NCI-H345 (cell line): ENCODE data around the gene ALKBH6.

Experiments
- DNase-seq: peaks from one replicate; lab custom pipeline; 2025; lab: John Stamatoyannopoulos, UW

ALKBH6 gene

GRCh38 chr19:36030264-36031148 lies 16.5 kb upstream of the ALKBH6 start:
- no peak for DNase-seq

- no peak for DNase-seq
Observed at GRCh38 chr19:36028313-36029041, 14.5 kb upstream of the ALKBH6 start.

- no peak for DNase-seq
Observed at GRCh38 chr19:36027696-36028095, 13.7 kb upstream of the ALKBH6 start.

- DNase-seq: no peak
Observed at GRCh38 chr19:36026091-36026876, 12.3 kb upstream of the ALKBH6 start.

- no peak for DNase-seq
Observed at GRCh38 chr19:36025541-36025940, 11.5 kb upstream of the ALKBH6 start.

- no peak for DNase-seq
Observed at GRCh38 chr19:36023432-36023831, 9.4 kb upstream of the ALKBH6 start.

GRCh38 chr19:36019061-36019670 lies 5.2 kb upstream of the ALKBH6 start:
- DNase-seq: no peak

- no peak for DNase-seq
Observed at GRCh38 chr19:36013280-36014011, 567 bp downstream of the ALKBH6 start.

- no peak for DNase-seq
Observed at GRCh38 chr19:36010402-36010801, 3.6 kb downstream of the ALKBH6 start.

GRCh38 chr19:36009633-36010379 lies 4.2 kb downstream of the ALKBH6 start:
- DNase-seq: no peak

GRCh38 chr19:36009220-36009619 lies 4.8 kb downstream of the ALKBH6 start:
- peak; percentile 75 for DNase-seq

GRCh38 chr19:36008336-36008978 lies 5.6 kb downstream of the ALKBH6 start, which contains the start of gene SYNE4:
Gene SYNE4, minus strand, starts transcription at chr19:36008813. Its CDS starts 132 bp downstream, at chr19:36008681.
- DNase-seq: peak; percentile 42

- no peak for DNase-seq
Observed at GRCh38 chr19:36006955-36007354, 7.1 kb downstream of the ALKBH6 start.

- DNase-seq: no peak
Observed at GRCh38 chr19:36003284-36003683, 10.7 kb downstream of the ALKBH6 start.

- no peak for DNase-seq
Observed at GRCh38 chr19:36001605-36002004, 12.4 kb downstream of the ALKBH6 start.

GRCh38 chr19:35996777-35997176 lies 17.2 kb downstream of the ALKBH6 start:
- no peak for DNase-seq

- peak; percentile 99 for DNase-seq
Observed at GRCh38 chr19:35995048-35995993, 18.7 kb downstream of the ALKBH6 start, which contains the start of gene SDHAF1. Gene SDHAF1, plus strand, starts transcription at chr19:35995188. Its CDS starts 87 bp downstream, at chr19:35995275.

GRCh38 chr19:35993923-35994598 lies 20.0 kb downstream of the ALKBH6 start:
- no peak for DNase-seq
